ENCODE measurements around the gene SLC22A23.
"Not testable (repeated sequence)": the region's sequence is repeated elsewhere in the genome, so short reads cannot be mapped to it uniquely, and the experiment has no call there.

SLC22A23 gene

DNA sequence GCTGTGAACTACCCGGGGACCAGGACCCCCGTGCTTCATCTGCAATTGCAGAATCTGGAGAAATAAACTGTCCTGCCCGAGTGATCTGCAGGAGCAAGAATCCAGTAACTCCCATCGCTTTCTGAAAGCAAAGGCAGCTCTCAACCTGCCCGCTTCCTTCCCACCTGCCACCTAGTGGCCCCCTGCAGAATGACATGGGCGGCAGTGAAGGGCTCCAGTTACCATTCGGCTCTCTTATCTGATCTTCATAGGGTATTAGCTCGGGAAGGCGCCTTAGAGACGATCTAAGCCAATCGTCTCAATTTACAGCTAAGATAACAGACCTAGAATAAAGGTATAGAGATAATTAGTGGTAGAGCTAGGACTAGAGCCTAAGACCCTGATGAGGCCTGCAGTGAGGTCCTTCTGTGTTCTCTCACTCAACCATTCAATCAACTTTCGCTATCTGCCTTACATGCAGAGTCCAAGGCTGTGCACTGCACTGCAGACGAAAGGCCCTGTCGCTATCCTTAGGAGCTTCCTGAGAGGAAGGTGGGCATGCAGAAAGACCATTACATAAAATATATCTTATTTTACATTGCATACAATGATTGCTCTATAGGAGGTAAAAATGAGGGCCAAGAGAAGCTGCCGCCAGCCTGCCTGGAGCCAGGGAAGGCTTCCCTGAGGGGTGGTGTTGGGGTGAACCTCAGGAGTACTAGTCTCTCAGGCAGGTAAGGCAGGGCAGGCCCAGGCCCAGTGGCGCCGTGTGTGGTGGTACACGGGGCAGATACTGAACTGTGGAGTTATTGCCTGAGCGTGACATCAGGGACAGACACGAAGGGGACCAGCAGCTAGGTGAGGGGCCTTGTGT lies 205.2 kb downstream of the SLC22A23 start:
- peak; percentile 61 to 65 for DNase-seq (ENCODE audit: low read depth in 1 of 2, low spot score in 1 of 2)

DNA sequence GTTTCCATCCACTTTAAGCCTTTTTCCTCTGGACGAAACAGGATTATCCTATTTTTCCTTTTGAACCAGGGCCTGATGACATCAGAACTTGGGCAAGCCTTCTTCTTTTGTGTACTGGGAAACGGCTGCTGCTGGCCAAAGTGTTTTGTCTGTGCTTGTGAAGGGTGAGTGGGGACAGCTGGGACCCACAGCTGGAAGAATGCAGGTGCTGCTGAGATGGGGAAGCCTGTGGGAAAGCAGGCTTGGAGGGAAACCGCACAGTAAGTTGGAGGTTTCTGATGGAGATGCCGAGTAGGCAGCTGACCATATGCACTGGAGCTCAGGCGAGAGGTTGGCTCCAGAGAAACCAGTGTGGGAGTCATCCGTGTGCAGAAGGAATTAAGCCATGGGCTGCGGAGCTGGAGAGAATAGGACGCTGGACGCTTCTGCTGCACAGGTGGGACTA lies 206.6 kb downstream of the SLC22A23 start:
- no peak for DNase-seq (ENCODE audit: low read depth in 1 of 2, low spot score in 1 of 2)

DNA sequence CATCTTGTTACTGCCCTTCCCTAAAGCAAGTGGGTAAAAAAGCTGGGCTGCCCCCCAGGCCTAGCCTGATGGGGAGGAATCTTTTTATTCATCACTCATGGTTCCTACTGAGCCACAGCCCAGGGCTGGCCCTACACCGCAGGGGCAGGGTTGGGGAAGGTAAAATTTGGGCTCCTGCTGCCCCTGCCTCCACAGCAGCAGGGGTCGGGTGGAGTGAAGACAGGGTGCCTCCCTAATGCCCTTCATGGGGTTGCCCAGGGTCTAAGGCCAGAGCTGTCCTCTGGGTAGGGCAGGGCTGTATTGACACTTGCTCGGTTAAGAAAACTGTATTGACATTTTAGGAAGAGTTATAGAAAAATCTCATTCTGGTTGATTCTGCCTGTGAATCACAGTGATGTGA lies 207.0 kb downstream of the SLC22A23 start:
- no peak for DNase-seq (ENCODE audit: low read depth in 1 of 2, low spot score in 1 of 2)

DNA sequence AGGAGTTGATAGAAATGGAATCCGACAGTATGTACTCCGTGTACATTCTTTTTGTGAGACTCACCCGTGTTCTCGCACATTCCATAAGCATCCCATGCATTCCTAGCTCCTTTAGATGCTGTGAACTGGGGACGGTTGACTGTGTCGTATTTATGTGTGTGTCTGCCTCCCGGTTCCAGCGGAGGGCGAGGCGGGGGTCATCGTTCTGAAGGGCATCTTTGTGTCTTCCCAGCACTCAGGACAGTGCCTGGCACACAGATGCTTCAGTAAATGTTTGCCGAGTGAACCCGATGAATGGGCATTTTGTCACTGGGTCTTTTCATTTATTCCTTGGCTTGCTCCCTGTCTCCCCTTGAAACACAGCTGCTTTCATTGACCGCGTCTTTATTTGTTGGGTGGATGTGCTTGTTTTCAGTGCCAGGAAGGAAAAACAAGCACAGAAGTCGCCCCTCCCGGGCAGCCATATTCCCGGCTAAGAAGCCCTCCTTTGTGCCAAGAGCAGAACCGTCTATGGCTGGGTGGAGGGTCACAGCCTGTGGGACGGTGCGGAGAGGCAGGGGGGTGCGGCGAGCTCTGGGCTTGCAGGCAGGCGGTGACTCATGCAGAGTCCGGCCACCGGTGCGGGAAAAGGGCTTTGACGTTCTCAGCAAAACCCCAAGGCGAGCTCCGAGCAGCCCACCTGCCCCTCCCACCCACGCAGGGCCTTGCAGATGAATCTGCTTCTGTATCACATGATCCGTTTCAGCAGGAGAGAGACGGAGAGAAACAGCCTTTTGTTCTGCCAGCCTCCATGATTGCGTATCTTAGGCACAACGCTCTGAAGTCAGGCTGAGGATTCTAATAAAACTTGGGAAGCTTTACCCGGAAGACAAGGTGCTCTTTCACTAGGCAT lies 209.3 kb downstream of the SLC22A23 start:
- DNase-seq (ENCODE audit: low read depth in 1 of 2, low spot score in 1 of 2): no peak

DNA sequence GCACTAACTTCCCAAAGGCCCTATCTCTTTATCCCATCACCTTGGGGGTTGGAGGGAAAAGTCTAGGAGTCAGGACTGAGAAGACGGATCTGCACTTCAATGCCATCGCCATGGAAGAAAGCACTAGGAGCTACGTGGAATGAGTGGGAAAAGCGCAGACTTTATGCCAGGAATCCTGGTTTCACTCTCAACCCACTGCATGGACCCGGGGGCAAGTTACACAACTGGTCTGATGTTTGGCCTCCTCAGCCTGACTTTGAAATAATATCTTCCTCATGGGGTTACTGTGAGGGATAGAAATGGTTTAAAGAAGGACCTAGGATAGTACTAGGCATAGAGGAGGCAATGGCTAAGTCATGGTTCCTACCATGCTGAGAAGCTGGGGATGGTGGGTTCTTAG lies 211.6 kb downstream of the SLC22A23 start:
- no peak for DNase-seq (ENCODE audit: low read depth in 1 of 2, low spot score in 1 of 2)

DNA sequence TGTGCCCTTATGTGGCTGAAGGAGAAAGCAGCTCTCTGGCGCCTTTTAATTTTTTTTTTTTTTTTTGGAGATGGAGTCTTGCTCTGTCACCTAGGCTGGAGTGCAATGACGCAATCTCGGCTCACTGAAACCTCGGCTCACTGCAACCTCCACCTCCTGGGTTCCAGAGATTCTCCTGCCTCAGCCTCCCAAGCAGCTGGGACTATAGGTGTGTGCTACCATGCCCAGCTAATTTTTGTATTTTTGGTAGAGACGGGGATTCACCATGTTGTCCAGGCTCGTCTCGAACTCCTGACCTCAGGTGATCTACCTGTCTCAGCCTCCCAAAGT lies 212.1 kb downstream of the SLC22A23 start:
- not testable (repeated sequence) for DNase-seq (ENCODE audit: low read depth in 1 of 2, low spot score in 1 of 2)

DNA sequence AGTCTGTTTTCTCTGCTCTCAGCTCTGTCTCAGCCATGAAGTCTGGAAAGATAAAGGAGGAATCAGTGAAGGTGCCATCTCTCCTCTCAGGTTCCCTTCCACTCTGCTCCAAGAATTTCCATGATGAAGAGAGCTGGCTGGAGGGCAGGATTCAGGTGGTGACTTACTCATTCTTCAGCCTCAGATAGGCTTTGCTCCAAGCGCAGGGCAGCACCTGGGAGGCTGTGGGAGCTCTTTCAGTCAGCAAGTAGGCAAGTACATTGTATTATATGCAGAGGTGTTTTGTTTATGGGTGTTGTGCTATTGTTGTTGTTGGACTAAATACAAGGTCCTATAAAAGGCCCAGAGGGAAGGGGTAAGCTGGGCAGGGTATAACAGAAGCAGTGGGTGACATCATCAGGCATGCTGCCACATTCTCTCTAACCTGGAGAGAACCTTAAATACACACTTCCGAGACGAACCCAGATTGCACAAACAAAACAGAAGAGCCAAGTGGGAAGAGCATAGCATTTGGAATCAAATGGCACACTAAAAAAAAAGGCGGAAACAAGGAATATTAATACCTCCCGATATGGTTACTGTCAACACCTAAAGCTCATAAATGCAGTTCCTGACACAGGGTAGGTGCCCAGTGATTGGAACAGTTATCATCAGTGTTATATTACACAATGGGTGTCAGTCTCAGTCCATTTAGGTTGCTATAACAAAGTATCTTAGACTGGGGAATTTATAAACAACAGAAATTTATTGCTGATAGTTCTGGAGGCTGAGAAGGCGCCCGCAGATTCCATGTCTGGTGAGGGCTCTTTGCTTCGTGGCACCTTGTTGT lies 212.6 kb downstream of the SLC22A23 start:
- DNase-seq (ENCODE audit: low read depth in 1 of 2, low spot score in 1 of 2): no peak

DNA sequence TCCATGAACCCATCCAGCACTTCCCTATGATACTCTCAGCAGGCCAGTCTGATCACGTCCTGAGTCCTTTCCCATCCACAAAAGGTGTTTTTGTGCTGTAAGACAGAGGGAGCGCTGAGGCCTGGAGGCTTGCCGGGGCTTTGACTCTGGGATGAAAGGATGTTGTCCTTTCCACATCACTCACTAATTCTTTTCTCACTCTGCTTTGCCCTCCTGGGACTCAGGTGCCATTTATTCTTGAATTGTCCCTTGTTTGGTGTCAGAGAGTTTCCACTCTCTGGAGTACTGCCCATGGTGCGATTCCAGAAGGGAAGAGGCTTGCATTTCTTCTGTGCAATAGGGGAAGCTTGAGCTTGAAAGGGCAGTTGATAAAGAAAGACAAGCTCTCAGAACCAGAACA lies 214.1 kb downstream of the SLC22A23 start:
- no peak for DNase-seq (ENCODE audit: low read depth in 1 of 2, low spot score in 1 of 2)

DNA sequence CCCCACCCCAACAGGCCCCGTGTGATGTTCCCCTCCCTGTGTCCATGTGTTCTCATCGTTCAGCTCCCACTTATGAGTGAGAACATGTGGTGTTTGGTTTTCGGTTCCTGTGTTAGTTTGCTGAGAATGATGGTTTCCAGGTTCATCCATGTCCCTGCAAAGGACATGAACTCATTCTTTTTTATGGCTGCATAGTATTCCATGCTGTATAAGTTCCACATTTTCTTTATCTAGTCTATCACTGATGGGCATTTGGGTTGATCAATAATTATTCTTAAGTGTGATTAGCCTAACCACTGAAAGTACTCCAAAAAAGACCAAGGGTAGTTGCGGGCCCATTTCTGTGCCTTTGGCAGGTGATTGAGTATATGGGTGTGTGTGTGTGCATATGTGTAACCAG lies 215.1 kb downstream of the SLC22A23 start:
- DNase-seq (ENCODE audit: low read depth in 1 of 2, low spot score in 1 of 2): not testable (repeated sequence)

DNA sequence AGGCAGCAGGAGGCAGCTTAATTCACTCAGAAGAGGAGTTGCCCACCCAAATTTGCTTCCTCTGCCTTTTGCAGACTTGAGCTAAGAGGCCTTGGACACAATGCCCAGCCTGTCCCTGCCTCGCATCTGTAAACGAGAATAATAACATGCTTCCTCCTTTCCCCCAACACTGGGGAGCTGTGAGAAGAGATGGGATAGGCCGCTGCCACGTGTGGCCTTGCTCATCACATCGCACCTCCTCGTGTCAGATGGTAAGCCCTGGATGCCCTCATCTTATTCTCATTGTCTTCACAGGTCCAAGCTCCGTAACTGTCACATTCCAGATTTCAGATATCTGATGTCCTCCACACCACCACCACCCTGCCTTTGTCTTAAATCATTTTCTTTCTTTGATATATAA lies 216.3 kb downstream of the SLC22A23 start:
- no peak for DNase-seq (ENCODE audit: low read depth in 1 of 2, low spot score in 1 of 2)

DNA sequence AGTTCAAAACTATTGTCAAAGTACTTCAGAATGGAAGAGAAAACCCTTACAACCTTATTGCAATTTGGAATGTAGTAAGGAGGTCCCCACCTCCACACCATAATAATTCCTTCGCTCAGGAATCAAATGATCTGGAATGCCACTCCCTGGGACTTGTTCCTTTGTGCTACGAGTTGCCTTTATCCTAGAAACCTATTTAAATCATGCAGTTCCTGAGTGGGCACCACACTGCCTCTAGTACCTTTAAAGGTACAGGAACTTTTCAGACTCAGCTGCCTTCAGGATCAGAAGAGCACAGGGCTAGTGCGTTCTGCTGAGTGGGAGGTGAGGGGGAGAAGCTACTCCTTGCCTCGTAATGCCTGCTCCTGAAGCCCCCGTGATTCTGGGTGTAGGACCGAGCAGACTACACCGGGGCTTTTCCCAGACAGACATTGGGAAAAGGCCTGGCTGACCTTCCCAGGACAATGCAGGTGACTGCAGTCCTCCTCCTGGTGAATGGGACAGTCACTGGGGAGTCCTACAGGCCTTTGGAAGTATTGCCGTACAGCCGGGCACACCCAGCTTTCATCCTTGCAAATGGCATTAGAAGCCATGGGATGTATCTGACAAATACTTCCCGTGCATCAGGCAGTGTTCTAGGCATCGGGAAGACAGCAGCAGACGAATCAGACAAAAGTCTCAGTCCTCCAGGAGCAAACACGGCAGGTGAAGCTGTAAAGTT lies 217.6 kb downstream of the SLC22A23 start:
- no peak for DNase-seq (ENCODE audit: low read depth in 1 of 2, low spot score in 1 of 2)

DNA sequence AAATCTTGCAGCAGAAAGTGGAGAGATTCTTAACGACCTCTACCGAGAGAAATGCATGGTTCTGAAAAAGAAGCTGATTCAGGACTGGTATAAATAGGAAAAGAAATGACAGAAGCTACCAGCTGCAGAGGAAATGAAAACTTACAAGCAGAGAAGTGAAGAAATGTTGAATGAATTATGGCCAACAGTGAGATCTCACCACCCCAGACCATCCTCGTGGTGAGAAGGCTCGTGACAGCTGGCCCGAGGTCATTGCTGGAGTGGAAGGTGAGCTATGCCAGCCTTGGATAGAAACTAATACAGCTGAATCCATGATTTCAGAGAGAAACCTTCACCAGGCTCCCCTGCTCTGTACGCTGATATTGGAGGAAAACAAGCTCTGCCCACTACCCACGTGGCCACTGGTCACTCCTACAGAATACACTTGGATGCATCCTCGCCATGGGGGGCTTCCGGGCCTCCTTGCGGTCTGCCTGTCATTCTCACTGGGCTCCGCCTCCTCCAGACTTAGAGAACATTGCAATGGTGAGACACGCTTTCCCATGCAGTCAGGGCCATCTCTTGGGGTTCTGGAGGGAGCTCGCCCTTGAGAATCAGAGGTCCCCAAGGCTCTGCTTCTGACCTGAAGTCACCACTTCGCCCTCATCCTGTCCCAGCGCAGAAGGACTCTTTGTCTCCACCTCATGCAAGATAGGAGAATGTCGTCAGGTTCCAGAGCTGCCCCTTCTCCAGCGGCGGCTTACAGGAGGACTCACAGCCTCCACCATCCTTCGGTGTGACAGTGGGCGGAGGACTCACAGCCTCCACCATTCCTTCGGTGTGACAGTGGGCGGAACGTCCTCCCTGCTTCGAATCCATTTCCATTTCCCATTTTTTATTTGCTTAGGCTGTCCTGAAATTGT lies 218.8 kb downstream of the SLC22A23 start:
- DNase-seq (ENCODE audit: low read depth in 1 of 2, low spot score in 1 of 2): no peak

DNA sequence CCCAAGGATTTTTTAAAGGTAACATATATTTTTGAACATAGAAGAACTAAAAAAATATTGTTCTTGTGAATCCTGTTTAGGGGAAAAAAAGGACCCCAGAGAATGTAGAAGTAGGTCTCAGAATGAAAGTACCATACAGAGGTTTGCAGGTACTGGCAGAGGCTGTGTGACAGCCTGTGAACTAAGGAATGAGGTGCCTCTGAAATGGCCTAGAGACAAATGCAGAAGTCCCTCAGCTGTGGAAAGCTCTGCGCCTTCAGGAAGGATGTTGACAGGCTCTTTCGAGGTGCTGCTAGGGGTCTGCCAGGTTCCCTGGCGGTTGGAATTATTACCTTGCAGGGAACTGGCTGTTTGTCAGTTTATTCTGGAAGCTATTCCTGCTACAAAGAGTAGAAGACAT lies 220.8 kb downstream of the SLC22A23 start:
- no peak for DNase-seq (ENCODE audit: low read depth in 1 of 2, low spot score in 1 of 2)

DNA sequence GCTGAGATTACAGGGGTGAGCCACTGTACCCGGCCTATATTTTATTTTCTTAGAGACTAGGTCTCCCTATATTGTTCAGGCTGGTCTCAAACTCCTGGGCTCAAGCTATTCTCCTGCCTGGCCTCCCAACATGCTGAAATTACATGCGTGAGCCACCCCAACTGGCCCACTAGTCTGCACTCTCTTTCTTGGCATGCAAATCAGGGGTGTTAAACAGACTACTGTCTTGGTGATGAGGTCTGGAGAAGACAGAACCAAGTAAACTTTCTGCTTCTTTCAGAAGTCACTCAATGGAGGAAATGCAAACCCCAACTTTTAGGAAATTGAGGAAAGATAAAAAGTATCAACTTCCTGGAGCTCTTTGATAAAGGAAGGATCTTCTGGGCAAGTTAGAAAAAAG lies 221.4 kb downstream of the SLC22A23 start:
- no peak for DNase-seq (ENCODE audit: low read depth in 1 of 2, low spot score in 1 of 2)

DNA sequence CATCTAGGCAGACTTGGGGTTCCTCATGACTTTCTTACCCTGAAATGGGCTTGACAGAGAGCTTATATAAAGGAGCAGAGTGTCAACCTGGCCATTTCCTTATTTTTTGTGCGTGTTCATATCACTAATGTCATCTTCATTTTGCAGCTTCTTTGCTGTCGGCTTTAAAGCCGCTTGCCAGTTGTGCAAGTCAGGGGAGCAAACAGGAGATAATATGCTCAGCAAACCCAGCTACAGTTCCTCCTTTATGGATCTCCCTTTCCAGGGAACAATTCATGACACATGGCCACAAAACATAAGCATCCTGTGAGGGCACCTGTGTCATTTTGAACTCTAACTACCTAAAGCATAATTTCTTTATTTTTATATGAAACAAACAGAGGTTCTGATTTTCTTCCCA lies 222.9 kb downstream of the SLC22A23 start:
- no peak for DNase-seq (ENCODE audit: low read depth in 1 of 2, low spot score in 1 of 2)

DNA sequence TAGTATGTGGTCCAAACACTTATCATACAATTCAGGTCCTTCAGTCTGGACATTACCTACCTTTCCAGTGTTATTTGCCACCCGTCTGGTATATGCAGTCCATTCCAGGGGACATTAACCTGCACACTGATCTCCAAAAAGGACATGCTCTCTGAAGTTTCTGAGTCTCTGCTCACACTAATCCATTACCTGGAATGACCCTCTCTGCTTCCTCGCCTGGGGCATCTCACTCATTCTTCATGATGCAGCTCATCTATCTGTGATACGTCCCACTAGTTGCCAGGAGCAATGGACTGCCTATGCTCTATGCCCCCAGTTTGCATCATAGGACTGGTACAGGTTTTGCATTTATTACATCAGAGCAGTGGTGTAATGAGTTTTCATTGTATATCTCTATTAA lies 223.5 kb downstream of the SLC22A23 start:
- DNase-seq (ENCODE audit: low read depth in 1 of 2, low spot score in 1 of 2): no peak

DNA sequence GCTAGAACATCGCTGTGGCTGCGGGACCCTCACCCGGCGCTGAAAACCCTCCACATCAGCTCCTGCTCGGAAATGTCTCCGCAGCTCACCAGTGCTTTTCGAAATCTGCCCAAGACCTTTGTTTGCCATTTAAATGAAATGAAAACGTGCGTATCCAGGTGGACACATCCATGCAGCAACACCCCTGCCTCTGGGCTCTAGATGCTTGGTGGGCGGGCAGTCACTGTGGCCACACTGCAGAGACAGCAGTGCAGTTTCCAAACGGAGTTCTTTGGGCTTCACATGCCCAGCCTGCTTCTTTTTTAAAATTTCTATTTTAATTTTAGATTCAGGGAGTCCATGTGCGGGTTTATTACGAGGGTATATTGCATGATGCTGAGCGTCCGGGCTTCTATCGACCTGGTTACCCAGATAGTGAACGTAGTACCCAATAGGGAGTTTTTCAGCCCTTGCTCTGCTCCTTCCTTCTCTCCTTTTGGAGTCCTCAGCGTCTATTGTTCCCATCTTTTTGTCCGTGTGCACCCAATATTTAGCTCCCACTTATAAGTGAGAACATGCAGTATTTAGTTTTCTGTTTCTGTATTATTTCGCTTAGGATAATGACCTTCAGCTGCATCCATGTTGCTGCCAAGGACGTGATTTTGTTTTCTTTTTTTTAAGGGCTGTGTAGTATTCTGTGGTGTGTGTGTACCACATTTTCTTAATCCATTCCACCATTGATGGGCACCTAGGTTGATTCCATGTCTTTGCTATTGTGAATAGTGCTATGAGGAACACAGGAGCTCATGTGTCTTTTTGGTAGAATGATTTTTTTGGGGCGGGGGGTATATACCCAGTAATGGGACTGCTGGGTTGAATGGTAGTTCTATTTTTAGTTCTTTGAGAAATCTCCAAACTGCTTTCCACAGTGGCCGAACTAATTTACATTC lies 224.6 kb downstream of the SLC22A23 start:
- no peak for DNase-seq (ENCODE audit: low read depth in 1 of 2, low spot score in 1 of 2)

DNA sequence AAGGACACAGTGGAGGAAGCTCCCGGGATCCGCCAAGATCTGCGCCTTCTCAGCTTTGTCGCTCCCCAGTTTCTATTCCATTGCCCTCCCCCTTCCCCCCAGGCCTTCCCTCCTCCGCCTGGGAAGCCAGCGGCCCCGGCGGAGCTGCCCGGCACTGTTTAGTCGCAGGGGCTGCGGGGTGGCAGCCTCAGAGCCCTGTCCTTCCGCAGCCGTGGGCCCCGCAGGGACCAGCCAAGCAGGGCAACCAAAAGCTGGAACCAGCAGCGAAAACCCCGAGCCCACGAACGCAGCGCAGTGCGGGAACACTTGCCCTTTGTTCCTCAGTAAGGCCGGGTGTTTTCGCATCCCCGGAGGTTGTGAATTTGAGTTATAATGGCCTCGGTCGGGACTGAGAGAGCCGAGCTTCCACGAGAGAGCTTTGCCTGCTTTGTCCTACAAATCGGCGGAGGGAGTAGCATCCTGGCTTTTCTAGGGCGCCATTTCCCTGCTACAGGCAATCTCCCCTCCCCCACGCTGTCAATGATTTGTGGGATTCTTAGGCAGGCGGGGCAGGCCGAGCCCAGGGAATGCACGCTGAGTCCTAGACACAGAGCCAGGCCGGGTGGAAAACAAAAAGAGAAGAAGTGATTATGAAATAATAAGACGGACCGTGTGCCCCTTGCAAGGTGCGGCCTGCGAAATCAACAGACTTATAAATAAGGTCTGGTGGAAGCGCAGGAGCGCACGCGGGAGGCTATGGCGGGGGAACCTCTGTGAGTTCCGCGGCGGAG lies 225.4 kb downstream of the SLC22A23 start:
- DNase-seq (ENCODE audit: low read depth in 1 of 2, low spot score in 1 of 2): no peak
